K562 (cell line): ENCODE results near the gene KCNK1. TPM values are rescaled to one million over a fixed set of nuclear protein-coding genes. Genes with fewer than 3 reads are reported as not detected.
A peak's percentile ranks its signal among the peaks of the same experiment; 100 is the strongest.

ENCODE experiments used
- ATAC-seq: fragments of 200-7000 bp; cut with Tn5 transposase; 3 replicates; pipeline ENCODE4 v1.9.1; 2020; ENCODE audit warnings: moderate library complexity
- BruUV-seq: library from RNA; stranded (reverse); fragments of 400-500 nt; replicated peaks from 2 replicates; lab custom pipeline; 2021; lab: Mats Ljungman, UMichigan
- CTCF ChIA-PET: fragments of 300-600 bp; formaldehyde crosslinking; extraction: SDS; loops from one replicate; lab custom pipeline; 2021; ENCODE audit warnings: low intra/inter-chr PET ratio; lab: Yijun Ruan, JAX
- POLR2A ChIA-PET: fragments of 300-600, 350-650 bp; sonication (Branson Sonifier 250); formaldehyde crosslinking; extraction: SDS; loops from one replicate; lab custom pipeline; 2021; ENCODE audit warnings: antibody characterized with exemption, inconsistent platforms; lab: Yijun Ruan, JAX
- DNase-seq, 4 experiments: peaks; one replicate each; pipeline versions ENCODE4 v3.0.0 to v3.0.0-alpha.2; 2011 to 2018; ENCODE audit warnings: low spot score in 3 of 4, mixed read lengths in 3 of 4; ENCODE audit errors: extremely low read depth in 1 of 4
- FAIRE-seq: peaks from 2 replicates; lab custom pipeline; 2011; peaks lifted over from hg19 to GRCh38; lab: Jason Lieb, UNC
- H2AFZ ChIP-seq: 2 replicates; pipeline ENCODE4 v1.6.0; 2011; ENCODE audit warnings: low read depth, low read length, control low read depth, inconsistent platforms
- H3K27ac ChIP-seq: fragments of 200-600 bp; 3 replicates; pipeline ENCODE4 v1.8.0; 2011; ENCODE audit warnings: low read depth, mild to moderate bottlenecking, control low read depth, inconsistent platforms, low read length, moderate library complexity, mixed read lengths; ENCODE audit errors: extremely low read depth
- H3K27me3 ChIP-seq, 2 experiments: fragments of 300-600 bp in 1 of 2; 2 replicates in 1 of 2; 3 replicates in 1 of 2; pipeline versions ENCODE4 v1.6.0 to v1.8.0; 2011; ENCODE audit warnings: inconsistent platforms in 2 of 2, low read length in 2 of 2, mild to moderate bottlenecking in 1 of 2, mixed read lengths in 1 of 2, moderate library complexity in 1 of 2; ENCODE audit not compliant: control insufficient read depth in 2 of 2, insufficient read depth in 2 of 2
- H3K36me3 ChIP-seq: fragments of 300-600 bp; 3 replicates; pipeline ENCODE4 v1.8.0; 2011; ENCODE audit warnings: mild to moderate bottlenecking, low read length, inconsistent platforms; ENCODE audit not compliant: control insufficient read depth, insufficient read depth
- H3K4me1 ChIP-seq, 2 experiments: fragments of 200-600 bp in 1 of 2; replicated peaks in 1 of 2; 2 replicates in 1 of 2; 3 replicates in 1 of 2; pipeline versions ENCODE4 v1.5.1 to v1.8.0; 2011; ENCODE audit warnings: inconsistent platforms in 2 of 2, low read length in 2 of 2, mild to moderate bottlenecking in 1 of 2, mixed read lengths in 1 of 2, moderate library complexity in 1 of 2; ENCODE audit not compliant: control insufficient read depth in 2 of 2, insufficient read depth in 2 of 2
- H3K4me2 ChIP-seq: 2 replicates; pipeline ENCODE4 v1.6.1; 2011; ENCODE audit warnings: low read length, control low read depth, inconsistent platforms, mixed read lengths; ENCODE audit not compliant: insufficient read depth
- H3K4me3 ChIP-seq: fragments of 200-600 bp; sonication (generic), shearing (Covaris generic); 2 replicates; pipeline ENCODE4 v1.5.1; 2016; ENCODE audit warnings: control low read depth, inconsistent platforms
- H3K79me2 ChIP-seq: fragments of 200-600 bp; 3 replicates; pipeline ENCODE4 v1.8.0; 2011; ENCODE audit warnings: low read length, inconsistent platforms; ENCODE audit not compliant: control insufficient read depth, insufficient read depth
- H3K9ac ChIP-seq, 2 experiments: 2 replicates each; pipeline versions ENCODE4 v1.6.0 to v1.6.1; 2011; ENCODE audit warnings: low read depth in 2 of 2, low read length in 2 of 2, control low read depth in 1 of 2, inconsistent platforms in 1 of 2, mild to moderate bottlenecking in 1 of 2, mixed read lengths in 1 of 2; ENCODE audit not compliant: insufficient read depth in 1 of 2
- H3K9me1 ChIP-seq: one replicate; pipeline ENCODE4 v1.6.0; 2011; ENCODE audit warnings: inconsistent platforms, mild to moderate bottlenecking, low read length, moderate library complexity; ENCODE audit not compliant: control insufficient read depth, insufficient read depth
- H3K9me3 ChIP-seq: replicated peaks from 2 replicates; pipeline ENCODE4 v1.5.1; 2011; ENCODE audit warnings: low read depth, low read length, inconsistent platforms; ENCODE audit not compliant: control insufficient read depth, insufficient read depth
- H4K20me1 ChIP-seq: replicated peaks from 2 replicates; pipeline ENCODE4 v1.6.1; 2011; ENCODE audit warnings: low read length, inconsistent platforms, mixed read lengths; ENCODE audit not compliant: control insufficient read depth, insufficient read depth
- CBX3 ChIP-seq, 2 experiments: IDR thresholded peaks; 1 replicate in 1 of 2; 2 replicates in 1 of 2; pipeline ENCODE4 v1.6.1; 2012; ENCODE audit warnings: inconsistent platforms in 2 of 2, low read length in 2 of 2, borderline replicate concordance in 1 of 2, control low read depth in 1 of 2
- ID3 ChIP-seq, 2 experiments: fragments of 250-450 bp in 1 of 2; fragments of 450-650 bp in 1 of 2; sonication (Bioruptor Pico) in 1 of 2; IDR thresholded peaks; 2 replicates each; pipeline versions ENCODE4 v1.6.1 to v1.8.0; 2016 to 2021; ENCODE audit warnings: mild to moderate bottlenecking in 2 of 2, moderate library complexity in 2 of 2, missing compliant biosample characterization in 1 of 2, missing genetic modification characterization in 1 of 2
- MAZ ChIP-seq, 2 experiments: fragments of 450-650 bp in 1 of 2; sonication (generic) in 1 of 2; formaldehyde crosslinking; IDR thresholded peaks in 1 of 2; conservative IDR thresholded peaks in 1 of 2; 2 replicates each; pipeline versions ENCODE4 v1.4.0 to v1.5.0; 2020; ENCODE audit warnings: mild to moderate bottlenecking in 1 of 2, missing genetic modification reagents in 1 of 2
- TEAD4 ChIP-seq, 2 experiments: sonication (generic) in 1 of 2; formaldehyde crosslinking in 1 of 2; IDR thresholded peaks; 2 replicates each; pipeline versions ENCODE4 v1.6.1 to v1.8.0; 2012 to 2022; ENCODE audit warnings: borderline replicate concordance in 1 of 2, inconsistent platforms in 1 of 2, low read length in 1 of 2, mild to moderate bottlenecking in 1 of 2, missing genetic modification reagents in 1 of 2
- ZBTB8A ChIP-seq: fragments of 450-650 bp; IDR thresholded peaks from 2 replicates; pipeline ENCODE4 v1.6.1; 2018; ENCODE audit warnings: mild to moderate bottlenecking, moderate library complexity; ENCODE audit not compliant: partially characterized antibody
- ZNF507 ChIP-seq: conservative IDR thresholded peaks from 2 replicates; pipeline ENCODE4 v1.6.1; 2017; ENCODE audit warnings: missing genetic modification characterization, missing compliant biosample characterization
- ZNF695 ChIP-seq: fragments of 450-650 bp; formaldehyde crosslinking; IDR thresholded peaks from 2 replicates; pipeline ENCODE4 v1.4.0; 2020; ENCODE audit warnings: mild to moderate bottlenecking, moderate library complexity
- WGBS: fragments of 100-300 bp; shearing (Covaris generic); methylation state at CpG from one replicate; pipeline ENCODE4 v1.1.6; 2016; ENCODE audit warnings: low coverage, mixed read lengths; ENCODE audit not compliant: insufficient coverage; ENCODE audit errors: missing lambda C conversion rate; 5-methylcytosine and 5-hydroxymethylcytosine counted together
- in situ Hi-C: fragments of 300-500 bp; cut with MboI; formaldehyde crosslinking; loops from 4 replicates; pipeline ENCODE4 v1.15.0; 2018; ENCODE audit warnings: inconsistent platforms, mixed read lengths
- intact Hi-C: fragments of 100-400 bp; cut with micrococcal nuclease; formaldehyde crosslinking; loops from 2 replicates; pipeline ENCODE4 v1.14.2; 2022
- polyA plus RNA-seq, 8 experiments: library from polyadenylated mRNA; depleted of rRNA in 4 of 8; stranded (reverse) in 5 of 8; unstranded in 3 of 8; fragments of >200 nt; fragmentation: Nextera tagmentation in 2 of 8; fragmentation: Illumina TruSeq in 1 of 8; extraction: Ambion mirVana in 2 of 8; extraction: Trizol in 1 of 8; gene quantifications; 2 replicates each; pipeline versions ENCODE4 v1.2.1 to v1.2.3, GENCODE V29; 2011 to 2014; ENCODE audit warnings: inconsistent platforms in 1 of 8, missing spikeins in 1 of 8
- total RNA-seq, 7 experiments: library from RNA; depleted of rRNA in 6 of 7; stranded (reverse); fragments of >200 nt in 6 of 7; fragmentation: Illumina TruSeq in 2 of 7; extraction: Trizol in 2 of 7; gene quantifications; 2 replicates each; pipeline versions ENCODE4 v1.2.1 to v1.2.3, GENCODE V29; 2011 to 2021; ENCODE audit warnings: low replicate concordance in 1 of 7

Gene KCNK1
- total and polyA plus RNA-seq, 9 of the 15 experiments (the other 6 are each of a cell fraction or from before 2014, with no cell fraction given) = 3.1 to 22.7 (median 6.0) TPM

GRCh38 chr1:233710507-233710906 is 96.6 kb downstream of the KCNK1 start:
- Histone ChIP-seq H3K4me1 (peaks cover 7 to 31% of the 10 kb centered on the region in 2 experiments; a peak in 4 of 5 replicates), H4K20me1 (no peaks in the 10 kb centered on the region), H3K4me3 (no peak overlapping the region), H3K9ac (no peak overlapping the region), H3K27ac (no peak overlapping the region), H3K9me1 (no peaks in the 10 kb centered on the region), H3K36me3 (no peaks in the 10 kb centered on the region), H2AFZ (no peak overlapping the region), H3K79me2 (no peaks in the 10 kb centered on the region), H3K9me3 (peaks cover 13% of the 10 kb centered on the region), H3K27me3 (no peaks in the 10 kb centered on the region), H3K4me2 (no peak overlapping the region)
- ChIA-PET CTCF (no interaction called here), POLR2A (interaction anchor here (0.6 to 1.2 kb wide), 2 partner anchors 11 to 20 kb away, joined by 3 to 6 read pairs; no protein-coding TSS in a partner anchor)
- TF ChIP-seq MAZ (CRISPR knock-in tag; conservative IDR thresholded peaks at IDR 0.05 in 1 of 2, IDR thresholded peaks at IDR 0.05 in 1 of 2) = 0 out of 4 replicates have a peak, but pooled peaks of 1 of the 2 experiments have one; percentile 15
- TF ChIP-seq ZNF507 (tag) = peak; percentile 61; the same call in 1 of the 2 replicates
- TF ChIP-seq ZBTB8A = no peak
- peak in 1 of 2 experiments; percentile 57; a peak in 1 of 3 replicates for TF ChIP-seq CBX3 (IDR thresholded peaks at IDR 0.05; ENCODE audit: borderline replicate concordance in 1 of 2, low read length in 2 of 2)
- TF ChIP-seq ZNF695 (CRISPR knock-in tag) = no peak
- TF ChIP-seq ID3 (CRISPR knock-in tag; IDR thresholded peaks at IDR 0.05) = no peak
- peak; percentile 9; the same call in 1 of the 2 replicates for TF ChIP-seq ID3 (tag; IDR thresholded peaks at IDR 0.05)
- TF ChIP-seq TEAD4 (IDR thresholded peaks at IDR 0.05; ENCODE audit: low read length) = no peak
- no peak for TF ChIP-seq TEAD4 (CRISPR knock-in tag; IDR thresholded peaks at IDR 0.05; ENCODE audit: borderline replicate concordance)
- intact Hi-C loops (no loop called here), in situ Hi-C loops (no loop called here)
- ATAC-seq (no peak), FAIRE-seq (no peak), DNase-seq (no peak)
- no TSS peak for BruUV-seq
- WGBS = 8% methylated on average over 1 of the region's 1 CpG
